Mesendoderm (in vitro differentiated cells): Measurements from ENCODE around the gene TMEM30B.

ENCODE experiments used
- DNase-seq: peaks from one replicate; pipeline ENCODE4 v3.0.0; 2013
- H2AK5ac ChIP-seq: 2 replicates; pipeline ENCODE4 v1.6.1; 2013; ENCODE audit warnings: low read length, inconsistent platforms
- H2BK120ac ChIP-seq: 2 replicates; pipeline ENCODE4 v1.6.1; 2013; ENCODE audit warnings: low read depth, mild to moderate bottlenecking, low read length, moderate library complexity, mixed read lengths
- H2BK15ac ChIP-seq: replicated peaks from 2 replicates; pipeline ENCODE4 v1.6.1; 2013; ENCODE audit warnings: low read depth, mild to moderate bottlenecking, moderate library complexity
- H2BK5ac ChIP-seq: 2 replicates; pipeline ENCODE4 v1.6.1; 2013; ENCODE audit warnings: low read length, inconsistent platforms
- H3K18ac ChIP-seq: 2 replicates; pipeline ENCODE4 v1.6.1; 2013; ENCODE audit warnings: mild to moderate bottlenecking, low read length, mixed read lengths
- H3K23ac ChIP-seq: one replicate; pipeline ENCODE4 v1.6.1; 2013; ENCODE audit warnings: low read length
- H3K27ac ChIP-seq: 2 replicates; pipeline ENCODE4 v1.5.1; 2013; ENCODE audit warnings: low read depth, mild to moderate bottlenecking, inconsistent platforms, low read length, moderate library complexity
- H3K27me3 ChIP-seq: 2 replicates; pipeline ENCODE4 v1.6.1; 2013; ENCODE audit warnings: low read length, control low read depth, mild to moderate bottlenecking, inconsistent platforms; ENCODE audit not compliant: insufficient read depth, poor library complexity
- H3K36me3 ChIP-seq: 2 replicates; pipeline ENCODE4 v1.6.1; 2013; ENCODE audit warnings: low read length, inconsistent platforms; ENCODE audit not compliant: control insufficient read depth, insufficient read depth
- H3K4ac ChIP-seq: one replicate; pipeline ENCODE4 v1.6.1; 2013; ENCODE audit warnings: low read depth, mild to moderate bottlenecking, low read length, moderate library complexity
- H3K4me1 ChIP-seq: 2 replicates; pipeline ENCODE4 v1.6.1; 2013; ENCODE audit warnings: low read depth, low read length, inconsistent platforms; ENCODE audit not compliant: control insufficient read depth
- H3K4me2 ChIP-seq: 2 replicates; pipeline ENCODE4 v1.6.1; 2013; ENCODE audit warnings: low read length
- H3K4me3 ChIP-seq: 2 replicates; pipeline ENCODE4 v1.5.1; 2013; ENCODE audit warnings: mild to moderate bottlenecking, low read length
- H3K56ac ChIP-seq: one replicate; pipeline ENCODE4 v1.6.1; 2013; ENCODE audit warnings: low read length
- H3K79me1 ChIP-seq: 2 replicates; pipeline ENCODE4 v1.6.1; 2013; ENCODE audit warnings: low read length, inconsistent platforms
- H3K79me2 ChIP-seq: 2 replicates; pipeline ENCODE4 v1.6.1; 2013; ENCODE audit warnings: mild to moderate bottlenecking, low read length; ENCODE audit not compliant: control insufficient read depth, insufficient read depth
- H3K9ac ChIP-seq: 2 replicates; pipeline ENCODE4 v1.6.1; 2013; ENCODE audit warnings: low read length, inconsistent platforms
- H4K5ac ChIP-seq: one replicate; pipeline ENCODE4 v1.6.1; 2013; ENCODE audit warnings: low read length
- H4K8ac ChIP-seq: one replicate; pipeline ENCODE4 v1.6.1; 2013; ENCODE audit warnings: low read depth, mild to moderate bottlenecking, control low read depth, low read length, moderate library complexity
- WGBS: extraction: QIAGEN DNeasy Blood & Tissue Kit; methylation state at CpG from one replicate; pipeline ENCODE4 v1.1.7; 2013; ENCODE audit warnings: low lambda C conversion rate, missing lambda C conversion rate; ENCODE audit not compliant: insufficient coverage; ENCODE audit errors: extremely low coverage; 5-methylcytosine and 5-hydroxymethylcytosine counted together

TMEM30B gene

DNA sequence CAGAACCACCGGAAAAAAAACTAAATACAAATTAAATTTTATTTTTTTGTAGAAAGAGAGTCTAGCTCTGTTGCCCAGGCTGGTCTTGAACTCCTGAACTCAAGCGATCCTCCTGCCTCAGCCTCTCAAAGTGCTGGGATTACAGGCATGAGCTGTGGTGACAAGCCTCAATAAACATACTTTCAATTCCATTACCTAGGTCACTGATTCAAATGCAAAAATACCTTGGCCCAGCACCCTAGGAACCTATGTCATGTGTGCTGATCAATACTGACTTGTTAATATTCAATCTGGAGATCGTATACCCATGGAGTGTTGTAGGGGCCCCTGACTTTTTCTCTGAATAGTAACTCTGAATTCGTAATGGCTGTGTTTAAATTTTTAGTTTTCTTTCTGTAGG, 7.1 kb upstream of the TMEM30B start:
- no peak for DNase-seq
- Histone ChIP-seq H3K27me3 (no peaks in the 10 kb centered on the region), H4K5ac (no peak overlapping the region), H4K8ac (no peak overlapping the region), H3K4me1 (no peaks in the 10 kb centered on the region), H3K9ac (no peak overlapping the region), H3K4me2 (no peak overlapping the region), H2BK5ac (no peak overlapping the region), H3K4me3 (no peak overlapping the region), H3K79me1 (no peaks in the 10 kb centered on the region), H3K79me2 (no peaks in the 10 kb centered on the region), H3K4ac (no peak overlapping the region), H3K27ac (no peak overlapping the region), H3K36me3 (no peaks in the 10 kb centered on the region), H2AK5ac (no peak overlapping the region), H3K18ac (no peak overlapping the region), H3K23ac (no peak overlapping the region), H2BK120ac (no peak overlapping the region), H2BK15ac (no peak overlapping the region), H3K56ac (no peak overlapping the region)
- no CpG with 5 or more reads among the region's 4 CpGs for WGBS

- no peaks in the 10 kb centered on the region for H3K4me1 ChIP-seq
Measured at GRCh38 chr14:61287196-61287595, 6.1 kb upstream of the TMEM30B start.

DNA sequence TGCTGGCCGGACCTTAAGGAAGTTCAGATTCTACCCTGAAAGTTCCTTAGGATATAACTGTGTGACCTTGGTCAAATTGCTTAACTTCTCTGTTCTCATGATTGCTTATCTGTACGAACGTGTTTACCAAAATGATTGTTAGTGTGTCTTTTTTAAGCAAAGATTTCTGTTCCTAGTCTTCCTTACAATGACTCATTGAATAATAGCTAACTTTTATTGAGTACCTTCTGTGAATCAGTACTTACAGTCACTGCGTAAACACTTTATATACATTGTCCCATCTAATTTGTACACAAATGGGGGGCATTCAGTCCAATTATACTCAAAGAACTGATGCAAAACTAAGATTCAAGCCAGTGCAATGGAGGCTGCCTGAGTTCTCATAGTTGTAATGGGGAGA, 4.2 kb upstream of the TMEM30B start:
- H3K4me3 ChIP-seq, result no peak overlapping the region
- H3K4ac ChIP-seq, result no peak overlapping the region
- H2BK15ac ChIP-seq, result no peak overlapping the region
- H3K79me2 ChIP-seq, result no peaks in the 10 kb centered on the region
- no CpG with 5 or more reads among the region's 4 CpGs for WGBS
- H3K18ac ChIP-seq, result no peak overlapping the region
- no peak for DNase-seq
- H2BK120ac ChIP-seq, result no peak overlapping the region
- H3K36me3 ChIP-seq, result no peaks in the 10 kb centered on the region
- no peak overlapping the region for H3K27ac ChIP-seq
- no peaks in the 10 kb centered on the region for H3K79me1 ChIP-seq
- H3K27me3 ChIP-seq, result no peaks in the 10 kb centered on the region
- no peaks in the 10 kb centered on the region for H3K4me1 ChIP-seq
- H3K4me2 ChIP-seq, result no peak overlapping the region
- H3K56ac ChIP-seq, result no peak overlapping the region
- H3K9ac ChIP-seq, result no peak overlapping the region
- no peak overlapping the region for H2AK5ac ChIP-seq
- H3K23ac ChIP-seq, result no peak overlapping the region
- no peak overlapping the region for H4K5ac ChIP-seq
- H4K8ac ChIP-seq, result no peak overlapping the region
- H2BK5ac ChIP-seq, result no peak overlapping the region

More at GRCh38 chr14:61287196-61287595, 6.1 kb upstream of the TMEM30B start:
- no peak overlapping the region for H2BK5ac ChIP-seq
- H2BK15ac ChIP-seq, result no peak overlapping the region
- no peak overlapping the region for H3K4me2 ChIP-seq
- H3K27ac ChIP-seq, result no peak overlapping the region
- no peak overlapping the region for H3K56ac ChIP-seq
- H3K18ac ChIP-seq, result no peak overlapping the region
- WGBS, result no CpG with 5 or more reads among the region's 7 CpGs
- DNase-seq, result no peak
- H3K4me3 ChIP-seq, result no peak overlapping the region
- H2BK120ac ChIP-seq, result no peak overlapping the region
- no peak overlapping the region for H4K5ac ChIP-seq
- H3K79me1 ChIP-seq, result no peaks in the 10 kb centered on the region
- no peak overlapping the region for H2AK5ac ChIP-seq
- H3K36me3 ChIP-seq, result no peaks in the 10 kb centered on the region
- H3K9ac ChIP-seq, result no peak overlapping the region
- H3K4ac ChIP-seq, result no peak overlapping the region
- H4K8ac ChIP-seq, result no peak overlapping the region
- no peaks in the 10 kb centered on the region for H3K79me2 ChIP-seq
- no peak overlapping the region for H3K23ac ChIP-seq
- no peaks in the 10 kb centered on the region for H3K27me3 ChIP-seq

GRCh38 chr14:61284001-61284400, 2.9 kb upstream of the TMEM30B start:
- Histone ChIP-seq H3K27ac (no peak overlapping the region), H3K36me3 (no peaks in the 10 kb centered on the region), H3K27me3 (no peaks in the 10 kb centered on the region), H3K4me1 (no peaks in the 10 kb centered on the region), H3K4me2 (no peak overlapping the region), H2BK15ac (no peak overlapping the region), H2BK120ac (no peak overlapping the region), H3K79me2 (no peaks in the 10 kb centered on the region), H3K9ac (no peak overlapping the region), H3K18ac (no peak overlapping the region), H2AK5ac (no peak overlapping the region), H3K4me3 (no peak overlapping the region), H2BK5ac (no peak overlapping the region), H3K79me1 (no peaks in the 10 kb centered on the region), H3K4ac (no peak overlapping the region), H4K5ac (no peak overlapping the region), H4K8ac (no peak overlapping the region), H3K23ac (no peak overlapping the region), H3K56ac (no peak overlapping the region)
- no CpG with 5 or more reads among the region's 3 CpGs for WGBS
- DNase-seq, result no peak

- Histone ChIP-seq H3K18ac (no peak overlapping the region), H3K23ac (no peak overlapping the region), H2BK5ac (no peak overlapping the region), H3K27me3 (no peaks in the 10 kb centered on the region), H2BK120ac (no peak overlapping the region), H3K79me1 (no peaks in the 10 kb centered on the region), H3K4ac (no peak overlapping the region), H3K4me3 (no peak overlapping the region), H4K8ac (no peak overlapping the region), H2BK15ac (no peak overlapping the region), H2AK5ac (no peak overlapping the region), H4K5ac (no peak overlapping the region), H3K36me3 (no peaks in the 10 kb centered on the region), H3K56ac (no peak overlapping the region), H3K4me1 (no peaks in the 10 kb centered on the region), H3K27ac (no peak overlapping the region), H3K79me2 (no peaks in the 10 kb centered on the region), H3K9ac (no peak overlapping the region), H3K4me2 (no peak overlapping the region)
- no peak for DNase-seq
- no CpG with 5 or more reads among the region's 2 CpGs for WGBS
Measured at GRCh38 chr14:61282746-61283145, 1.6 kb upstream of the TMEM30B start.

GRCh38 chr14:61281948-61282275, 774 bp upstream of the TMEM30B start:
- H3K9ac ChIP-seq, result no peak overlapping the region
- H2AK5ac ChIP-seq, result no peak overlapping the region
- H3K4me1 ChIP-seq, result no peaks in the 10 kb centered on the region
- no peak overlapping the region for H2BK120ac ChIP-seq
- no peak for DNase-seq
- no peak overlapping the region for H3K4me2 ChIP-seq
- no peak overlapping the region for H3K56ac ChIP-seq
- H3K27ac ChIP-seq, result no peak overlapping the region
- H3K27me3 ChIP-seq, result no peaks in the 10 kb centered on the region
- no peak overlapping the region for H3K23ac ChIP-seq
- H4K5ac ChIP-seq, result no peak overlapping the region
- H3K36me3 ChIP-seq, result no peaks in the 10 kb centered on the region
- no peak overlapping the region for H2BK5ac ChIP-seq
- no peaks in the 10 kb centered on the region for H3K79me2 ChIP-seq
- H2BK15ac ChIP-seq, result no peak overlapping the region
- H4K8ac ChIP-seq, result no peak overlapping the region
- H3K4ac ChIP-seq, result no peak overlapping the region
- H3K4me3 ChIP-seq, result no peak overlapping the region
- no CpG with 5 or more reads among the region's 1 CpG for WGBS
- H3K18ac ChIP-seq, result no peak overlapping the region
- no peaks in the 10 kb centered on the region for H3K79me1 ChIP-seq
